GM12878 (cell line): Measurements from ENCODE around the gene KLF11. TPM values are rescaled to one million over a fixed set of nuclear protein-coding genes. Genes with fewer than 3 reads are reported as not detected.

ENCODE experiments used
- BACH1 ChIP-seq: fragments of 450-650 bp; IDR thresholded peaks from 2 replicates; pipeline ENCODE4 v1.6.1; 2017; ENCODE audit warnings: mild to moderate bottlenecking, borderline replicate concordance
- BHLHE40 ChIP-seq, 2 experiments: fragments of 450-650 bp in 1 of 2; IDR thresholded peaks; 2 replicates each; pipeline ENCODE4 v1.6.1; 2011 to 2017; ENCODE audit warnings: low read depth in 2 of 2, borderline replicate concordance in 1 of 2, improper control_type of control experiment in 1 of 2, low read length in 1 of 2, mild to moderate bottlenecking in 1 of 2
- DPF2 ChIP-seq: fragments of 450-650 bp; IDR thresholded peaks from 2 replicates; pipeline ENCODE4 v1.6.1; 2017; ENCODE audit warnings: mild to moderate bottlenecking
- E4F1 ChIP-seq: fragments of 450-650 bp; IDR thresholded peaks from 2 replicates; pipeline ENCODE4 v1.6.1; 2018; ENCODE audit warnings: borderline replicate concordance, mild to moderate bottlenecking; ENCODE audit not compliant: partially characterized antibody
- GATAD2B ChIP-seq: fragments of 450-650 bp; conservative IDR thresholded peaks from 2 replicates; pipeline ENCODE4 v1.6.1; 2017; ENCODE audit warnings: low read depth, mild to moderate bottlenecking, moderate library complexity
- HDAC2 ChIP-seq: fragments of 200-600 bp; sonication (generic); IDR thresholded peaks from 2 replicates; pipeline ENCODE4 v1.6.1; 2017
- LARP7 ChIP-seq: fragments of 450-650 bp; IDR thresholded peaks from 2 replicates; pipeline ENCODE4 v1.6.1; 2017; ENCODE audit warnings: mild to moderate bottlenecking
- MEF2B ChIP-seq: fragments of 450-650 bp; IDR thresholded peaks from 2 replicates; pipeline ENCODE4 v1.6.1; 2018; ENCODE audit warnings: mild to moderate bottlenecking, moderate library complexity; ENCODE audit not compliant: partially characterized antibody, poor library complexity, severe bottlenecking
- MYC ChIP-seq: IDR thresholded peaks from 2 replicates; pipeline ENCODE4 v1.6.1; 2011; ENCODE audit warnings: mild to moderate bottlenecking, low read length, moderate library complexity, inconsistent platforms; ENCODE audit not compliant: insufficient read depth, insufficient replicate concordance, insufficient read length, severe bottlenecking
- NFYB ChIP-seq: IDR thresholded peaks from 2 replicates; pipeline ENCODE4 v1.6.1; 2011; ENCODE audit warnings: low read depth, mild to moderate bottlenecking, low read length, improper control_type of control experiment, moderate library complexity; ENCODE audit not compliant: insufficient read depth
- NKRF ChIP-seq: fragments of 450-650 bp; conservative IDR thresholded peaks from 2 replicates; pipeline ENCODE4 v1.6.1; 2017; ENCODE audit warnings: mild to moderate bottlenecking, moderate library complexity
- NR2C1 ChIP-seq: fragments of 450-650 bp; IDR thresholded peaks from 2 replicates; pipeline ENCODE4 v1.6.1; 2017; ENCODE audit warnings: antibody characterized with exemption, mild to moderate bottlenecking, moderate library complexity
- NR2F1 ChIP-seq: fragments of 450-650 bp; conservative IDR thresholded peaks from 2 replicates; pipeline ENCODE4 v1.6.1; 2017; ENCODE audit warnings: mild to moderate bottlenecking
- PAX5 ChIP-seq: IDR thresholded peaks from 2 replicates; pipeline ENCODE4 v1.6.1; 2011; ENCODE audit warnings: low read depth, low read length, borderline replicate concordance
- PML ChIP-seq: IDR thresholded peaks from 2 replicates; pipeline ENCODE4 v1.6.1; 2012; ENCODE audit warnings: low read length, inconsistent platforms
- SP1 ChIP-seq: IDR thresholded peaks from one replicate; pipeline ENCODE4 v1.6.1; 2011; ENCODE audit warnings: low read depth, low read length
- SREBF1 ChIP-seq: IDR thresholded peaks from 2 replicates; pipeline ENCODE4 v1.6.1; 2012; ENCODE audit warnings: mild to moderate bottlenecking, low read length
- USF1 ChIP-seq: IDR thresholded peaks from 2 replicates; pipeline ENCODE4 v1.6.1; 2011; ENCODE audit warnings: borderline replicate concordance, low read depth, mild to moderate bottlenecking, moderate library complexity, mixed read lengths, low read length; ENCODE audit not compliant: insufficient read depth; ENCODE audit errors: extremely low read length
- ZNF622 ChIP-seq: fragments of 450-650 bp; IDR thresholded peaks from 2 replicates; pipeline ENCODE4 v1.6.1; 2017; ENCODE audit warnings: mild to moderate bottlenecking, inconsistent platforms
- polyA plus RNA-seq, 11 experiments: library from polyadenylated mRNA; depleted of rRNA in 4 of 11; unstranded in 6 of 11; stranded (reverse) in 5 of 11; fragments of >200 nt; fragmentation: Nextera tagmentation in 4 of 11; fragmentation: Illumina TruSeq in 1 of 11; extraction: Ambion mirVana in 4 of 11; extraction: Trizol in 1 of 11; gene quantifications; 1 replicate in 1 of 11; 2 replicates in 10 of 11; pipeline versions ENCODE4 v1.2.1 to v1.2.3, GENCODE V29; 2011 to 2016; ENCODE audit warnings: inconsistent platforms in 2 of 11, missing spikeins in 2 of 11, low read depth in 1 of 11
- total RNA-seq, 4 experiments: library from RNA; depleted of rRNA in 3 of 4; stranded (reverse); fragments of >200 nt in 3 of 4; fragmentation: Illumina TruSeq in 1 of 4; extraction: Trizol in 1 of 4; gene quantifications; 2 replicates each; pipeline versions ENCODE4 v1.2.1 to v1.2.3, GENCODE V29; 2013 to 2021
- TF ChIP-seq, protein P1 (sequence below): IDR thresholded peaks from 2 replicates; pipeline ENCODE4 v1.6.1; 2012; ENCODE audit warnings: low read depth, low read length, improper control_type of control experiment
- TF ChIP-seq, protein P2 (sequence below): IDR thresholded peaks from 2 replicates; pipeline ENCODE4 v1.6.1; 2012; ENCODE audit warnings: low read depth, low read length, improper control_type of control experiment

Gene KLF11
- total and polyA plus RNA-seq, 10 of the 15 experiments (the other 5 are each of a cell fraction or from before 2014, with no cell fraction given) = 0.03 to 0.54 (median 0.14) TPM; not detected in 1

GRCh38 chr2:10043256-10043905 is at the start of gene KLF11 (continued):
- TF ChIP-seq MYC = no peak
- TF ChIP-seq DPF2 = 0 out of 2 replicates have a peak, but pooled peaks have one; percentile 34
- peak; percentile 85 for TF ChIP-seq LARP7
- TF ChIP-seq GATAD2B = peak; percentile 52; the same call in 1 of the 2 replicates
- no peak for TF ChIP-seq MEF2B
- no peak for TF ChIP-seq NR2C1
- TF ChIP-seq NKRF = no peak
- no peak for TF ChIP-seq E4F1
- TF ChIP-seq, protein P1, sequence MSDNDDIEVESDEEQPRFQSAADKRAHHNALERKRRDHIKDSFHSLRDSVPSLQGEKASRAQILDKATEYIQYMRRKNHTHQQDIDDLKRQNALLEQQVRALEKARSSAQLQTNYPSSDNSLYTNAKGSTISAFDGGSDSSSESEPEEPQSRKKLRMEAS = 0 out of 2 replicates have a peak, but pooled peaks have one; percentile 64
- TF ChIP-seq HDAC2 = no peak
- peak; percentile 55 for TF ChIP-seq USF1
- 0 out of 2 replicates have a peak, but pooled peaks have one; percentile 57 for TF ChIP-seq BACH1
- TF ChIP-seq SREBF1 = no peak
- peak; percentile 83 to 95 for TF ChIP-seq BHLHE40 (IDR thresholded peaks at IDR 0.05; ENCODE audit: borderline replicate concordance in 1 of 2, low read depth in 2 of 2, low read length in 1 of 2)
- peak; percentile 86 for TF ChIP-seq NFYB
- TF ChIP-seq PML = no peak
- 0 out of 2 replicates have a peak, but pooled peaks have one; percentile 23 for TF ChIP-seq NR2F1
- TF ChIP-seq ZNF622 = no peak
- TF ChIP-seq SP1 = peak; percentile 45
- TF ChIP-seq, protein P2, sequence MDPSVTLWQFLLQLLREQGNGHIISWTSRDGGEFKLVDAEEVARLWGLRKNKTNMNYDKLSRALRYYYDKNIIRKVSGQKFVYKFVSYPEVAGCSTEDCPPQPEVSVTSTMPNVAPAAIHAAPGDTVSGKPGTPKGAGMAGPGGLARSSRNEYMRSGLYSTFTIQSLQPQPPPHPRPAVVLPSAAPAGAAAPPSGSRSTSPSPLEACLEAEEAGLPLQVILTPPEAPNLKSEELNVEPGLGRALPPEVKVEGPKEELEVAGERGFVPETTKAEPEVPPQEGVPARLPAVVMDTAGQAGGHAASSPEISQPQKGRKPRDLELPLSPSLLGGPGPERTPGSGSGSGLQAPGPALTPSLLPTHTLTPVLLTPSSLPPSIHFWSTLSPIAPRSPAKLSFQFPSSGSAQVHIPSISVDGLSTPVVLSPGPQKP = no peak
- TF ChIP-seq PAX5 = no peak
